ENCODE measurements around the gene KDM2B. TPM values are rescaled to one million over a fixed set of nuclear protein-coding genes. Genes with fewer than 3 reads are reported as not detected.

The KDM2B gene
- total and polyA plus RNA-seq, 2 of the 8 experiments (the other 6 are each of a cell fraction or from before 2014, with no cell fraction given): 111 to 162 TPM

DNA sequence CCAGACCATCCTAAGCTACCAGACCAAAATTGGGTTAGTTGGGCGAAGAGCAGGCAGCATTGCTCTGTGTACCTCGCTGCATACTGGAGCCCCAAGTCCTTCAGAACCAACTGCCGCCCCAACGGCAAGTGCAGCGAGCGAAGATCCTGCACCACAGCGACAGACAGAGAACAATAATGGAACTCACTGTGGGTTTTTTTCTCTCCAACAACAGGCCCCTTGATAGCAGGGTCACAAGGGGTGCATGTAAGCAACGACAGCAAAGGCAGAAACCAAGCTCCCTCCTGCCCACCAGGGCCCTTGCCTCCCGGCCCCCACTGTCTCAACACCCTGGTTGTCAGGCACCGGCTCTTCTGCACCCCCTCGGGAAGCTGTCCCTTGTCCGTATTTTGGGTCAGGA, 141.9 kb downstream of the KDM2B start:
- Histone ChIP-seq H2BK120ac (replicated peaks; ENCODE audit: low read depth, low read length) (no peak overlapping the region), H3K4ac (replicated peaks; ENCODE audit: insufficient read length, low read depth, low read length) (no peak overlapping the region), H2AK5ac (ENCODE audit: low read depth, low read length) (no peak overlapping the region), H4K8ac (ENCODE audit: extremely low read depth, insufficient read depth, low read length) (no peak overlapping the region; the same call in 1 of the 2 replicates), H2AFZ (ENCODE audit: low read length) (no peak overlapping the region), H3K23me2 (ENCODE audit: low read depth, low read length) (no peaks in the 10 kb centered on the region), H3K4me3 (ENCODE audit: extremely low read depth in 1 of 4, insufficient read depth in 2 of 4, low read depth in 3 of 4, low read length in 4 of 4) (no peak overlapping the region), H2BK12ac (ENCODE audit: low read depth, low read length) (no peak overlapping the region), H3K4me1 (replicated peaks in 1 of 4; ENCODE audit: control insufficient read depth in 3 of 4, insufficient read depth in 4 of 4, low read length in 3 of 4) (no peaks in the 10 kb centered on the region; a peak in 2 of 7 replicates), H3K27ac (ENCODE audit: low read depth, low read length) (no peak overlapping the region), H2BK20ac (ENCODE audit: low read length) (no peak overlapping the region), H3K56ac (replicated peaks; ENCODE audit: insufficient read length, low read depth, low read length) (no peak overlapping the region), H3K9ac (replicated peaks in 1 of 4; ENCODE audit: extremely low read depth in 1 of 4, low read depth in 3 of 4, low read length in 3 of 4) (no peak overlapping the region), H3K79me2 (ENCODE audit: control insufficient read depth in 1 of 2, insufficient read depth in 2 of 2, low read length in 2 of 2) (no peaks in the 10 kb centered on the region), H3K14ac (ENCODE audit: insufficient read length) (no peak overlapping the region), H3K23ac (ENCODE audit: insufficient read length) (no peak overlapping the region), H4K20me1 (replicated peaks in 1 of 2; ENCODE audit: control insufficient read depth in 1 of 2, insufficient read depth in 2 of 2, low read length in 2 of 2) (peaks cover 9 to 18% of the 10 kb centered on the region in 2 experiments), H2BK5ac (ENCODE audit: low read depth, low read length) (no peak overlapping the region), H3K18ac (ENCODE audit: extremely low read depth, low read length) (no peak overlapping the region), H3K27me3 (replicated peaks in 1 of 4; ENCODE audit: control insufficient read depth in 3 of 4, extremely low read depth in 1 of 4, insufficient read depth in 3 of 4, low read length in 3 of 4) (no peaks in the 10 kb centered on the region), H2BK15ac (ENCODE audit: low read length) (no peak overlapping the region), H3K9me3 (ENCODE audit: insufficient read depth in 2 of 2, low read depth in 1 of 2, low read length in 1 of 2) (no peaks in the 10 kb centered on the region), H3K79me1 (ENCODE audit: low read depth, low read length) (no peaks in the 10 kb centered on the region), H4K91ac (replicated peaks; ENCODE audit: insufficient read length, low read length) (no peak overlapping the region), H3K36me3 (ENCODE audit: control insufficient read depth in 2 of 4, insufficient read depth in 4 of 4, low read length in 3 of 4) (peaks cover 28 to 72% (median 53%) of the 10 kb centered on the region in 4 experiments), H4K5ac (ENCODE audit: insufficient read length, low read depth, low read length) (no peak overlapping the region), H3K4me2 (ENCODE audit: insufficient read depth in 1 of 2, low read depth in 2 of 2, low read length in 2 of 2) (no peak overlapping the region)
- TF ChIP-seq ATF2 (IDR thresholded peaks at IDR 0.05; ENCODE audit: low read length) (no peak), KDM1A (IDR thresholded peaks at IDR 0.05; ENCODE audit: borderline replicate concordance, low read length) (no peak), NANOG (IDR thresholded peaks at IDR 0.05; ENCODE audit: insufficient read depth, low read depth, low read length, poor library complexity, severe bottlenecking) (no peak), ZNF274 (IDR thresholded peaks at IDR 0.05; ENCODE audit: borderline replicate concordance, extremely low read depth, low read length) (no peak), CTBP2 (IDR thresholded peaks at IDR 0.05; ENCODE audit: borderline replicate concordance, insufficient read depth, insufficient read length, low read length) (no peak)
- TF ChIP-seq, protein P1, sequence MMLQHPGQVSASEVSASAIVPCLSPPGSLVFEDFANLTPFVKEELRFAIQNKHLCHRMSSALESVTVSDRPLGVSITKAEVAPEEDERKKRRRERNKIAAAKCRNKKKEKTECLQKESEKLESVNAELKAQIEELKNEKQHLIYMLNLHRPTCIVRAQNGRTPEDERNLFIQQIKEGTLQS (IDR thresholded peaks at IDR 0.05; ENCODE audit: insufficient read depth, low read depth, low read length): no peak
- DNase-seq (ENCODE audit: low read depth in 1 of 2, low spot score in 2 of 2): no peak
- POLR2A ChIA-PET (ENCODE audit: partially characterized antibody): no interaction called here
- no peak for FAIRE-seq
- 94% methylated on average over 12 of the region's 12 CpGs; no CpG with 5 or more reads in 1 of the 2 experiments for WGBS, 2 experiments (ENCODE audit: extremely low coverage in 1 of 2, insufficient coverage in 1 of 2, insufficient read length in 1 of 2, insufficient replicate concordance in 2 of 2, low coverage in 1 of 2, low lambda C conversion rate in 2 of 2, missing lambda C conversion rate in 1 of 2)
- CTCF ChIA-PET (ENCODE audit: partially characterized antibody): interaction anchor here (1.0 to 1.5 kb wide), 2 partner anchors 10 to 104 kb away, joined by 6 to 9 read pairs; no protein-coding TSS in a partner anchor
